Left ventricle myocardium inferior (tissue), 1 donor: ENCODE measurements around the gene NADSYN1. TPM values are rescaled to one million over a fixed set of nuclear protein-coding genes. Genes with fewer than 3 reads are reported as not detected.
"Not testable (repeated sequence)": the region's sequence is repeated elsewhere in the genome, so short reads cannot be mapped to it uniquely, and the experiment has no call there.

ENCODE experiments used
- DNase-seq: peaks from one replicate; pipeline ENCODE4 v3.0.0-alpha.2; 2020
- H3K27ac ChIP-seq: fragments of 200-600 bp; replicated peaks from 2 replicates; pipeline ENCODE4 v1.8.0; 2021
- H3K27me3 ChIP-seq: fragments of 200-600 bp; 2 replicates; pipeline ENCODE4 v1.8.0; 2021; ENCODE audit warnings: low read depth
- H3K36me3 ChIP-seq: fragments of 200-600 bp; 2 replicates; pipeline ENCODE4 v1.8.0; 2021
- H3K4me1 ChIP-seq: fragments of 200-600 bp; 2 replicates; pipeline ENCODE4 v1.8.0; 2021
- H3K4me3 ChIP-seq: fragments of 200-600 bp; 2 replicates; pipeline ENCODE4 v1.8.0; 2021; ENCODE audit warnings: mild to moderate bottlenecking, moderate library complexity
- H3K9me3 ChIP-seq: fragments of 200-600 bp; replicated peaks from 2 replicates; pipeline ENCODE4 v1.8.0; 2021
- CTCF ChIP-seq: fragments of 200-600 bp; IDR thresholded peaks from 2 replicates; pipeline ENCODE4 v1.8.0; 2021; ENCODE audit warnings: antibody characterized with exemption, mild to moderate bottlenecking, borderline replicate concordance
- intact Hi-C: fragments of 100-400 bp; cut with micrococcal nuclease; formaldehyde crosslinking; loops from one replicate; pipeline ENCODE4 v1.11.0; 2022
- total RNA-seq: library from RNA; stranded (reverse); fragmentation: NEBNext Ultra II Directional; extraction: Animal tissue kit (Norgen Biotek cat#: 25700); gene quantifications from one replicate; pipeline ENCODE4 v1.2.1, GENCODE V29; 2021
- donor health status: DM: no; HTN: yes; CAD: no; lungs with severe emphysema.

Gene NADSYN1
- total RNA-seq, 1 donor from 2014 or later, result 17.5 TPM

- Histone ChIP-seq H3K4me3 (no peak overlapping the region), H3K4me1 (no peaks in the 10 kb centered on the region), H3K36me3 (no peaks in the 10 kb centered on the region), H3K27ac (no peak overlapping the region), H3K9me3 (no peaks in the 10 kb centered on the region), H3K27me3 (peaks cover 7% of the 10 kb centered on the region)
- no peak for DNase-seq
- no peak for TF ChIP-seq CTCF
- intact Hi-C loops, result no loop called here
These were observed 74.7 kb downstream of the NADSYN1 start for GRCh38 chr11:71527576-71528210.

- no peaks in the 10 kb centered on the region for H3K4me1 ChIP-seq
- no peak overlapping the region for H3K27ac ChIP-seq
- no peaks in the 10 kb centered on the region for H3K36me3 ChIP-seq
- H3K27me3 ChIP-seq, result peaks cover 4% of the 10 kb centered on the region
- no peaks in the 10 kb centered on the region for H3K9me3 ChIP-seq
- intact Hi-C loops, result no loop called here
- TF ChIP-seq CTCF, result no peak
- H3K4me3 ChIP-seq, result no peak overlapping the region
- DNase-seq, result no peak
These were observed 77.6 kb downstream of the NADSYN1 start for GRCh38 chr11:71530602-71531001.

GRCh38 chr11:71532036-71532610 is 79.1 kb downstream of the NADSYN1 start:
- Histone ChIP-seq H3K36me3 (no peaks in the 10 kb centered on the region), H3K27ac (no peak overlapping the region), H3K27me3 (no peaks in the 10 kb centered on the region), H3K9me3 (no peaks in the 10 kb centered on the region), H3K4me1 (no peaks in the 10 kb centered on the region), H3K4me3 (no peak overlapping the region)
- no peak for TF ChIP-seq CTCF
- intact Hi-C loops, result no loop called here
- DNase-seq, result no peak

- H3K4me3 ChIP-seq, H3K36me3 ChIP-seq, intact Hi-C loops, H3K4me1 ChIP-seq, H3K9me3 ChIP-seq, DNase-seq, H3K27ac ChIP-seq: not testable (repeated sequence)
- peaks cover 10% of the 10 kb centered on the region for H3K27me3 ChIP-seq
These were observed 82.0 kb downstream of the NADSYN1 start for GRCh38 chr11:71534711-71535608.

GRCh38 chr11:71535825-71536224 is 82.8 kb downstream of the NADSYN1 start:
- no peak for DNase-seq
- Histone ChIP-seq H3K27ac (no peak overlapping the region), H3K27me3 (peaks cover 10% of the 10 kb centered on the region), H3K36me3 (no peaks in the 10 kb centered on the region), H3K4me1 (no peaks in the 10 kb centered on the region), H3K9me3 (no peaks in the 10 kb centered on the region), H3K4me3 (no peak overlapping the region)
- TF ChIP-seq CTCF, result no peak
- intact Hi-C loops, result no loop called here

GRCh38 chr11:71537537-71537936 is 84.5 kb downstream of the NADSYN1 start:
- intact Hi-C loops, result no loop called here
- Histone ChIP-seq H3K36me3 (no peaks in the 10 kb centered on the region), H3K4me1 (no peaks in the 10 kb centered on the region), H3K9me3 (no peaks in the 10 kb centered on the region), H3K27ac (no peak overlapping the region), H3K4me3 (no peak overlapping the region), H3K27me3 (peaks cover 20% of the 10 kb centered on the region)
- DNase-seq, result no peak
- no peak for TF ChIP-seq CTCF

- intact Hi-C loops, DNase-seq, H3K4me3 ChIP-seq, H3K27ac ChIP-seq, H3K4me1 ChIP-seq, H3K9me3 ChIP-seq, H3K36me3 ChIP-seq: not testable (repeated sequence)
- H3K27me3 ChIP-seq, result peaks cover 26% of the 10 kb centered on the region
These were observed 85.1 kb downstream of the NADSYN1 start, which contains the start of gene KRTAP5-8 for GRCh38 chr11:71537977-71538665. KRTAP5-8 (plus strand) TSS chr11:71538025; CDS start chr11:71538056, 31 bp downstream.
